ENCODE data around the gene TNFAIP1.

GRCh38 chr17:28384281-28385036 lies 48.9 kb downstream of the TNFAIP1 start:
- no peak for TF ChIP-seq POLR2A (IDR thresholded peaks at IDR 0.05; ENCODE audit: borderline replicate concordance, extremely low read depth, insufficient read depth, insufficient read length)
- no peak for TF ChIP-seq TCF7L2 (IDR thresholded peaks at IDR 0.05; ENCODE audit: borderline replicate concordance, extremely low read depth, insufficient read depth, insufficient read length)
- TF ChIP-seq REST (IDR thresholded peaks at IDR 0.05; ENCODE audit: low read depth), result no peak
- TF ChIP-seq CTCF (IDR thresholded peaks at IDR 0.05 in 2 of 3, conservative IDR thresholded peaks at IDR 0.05 in 1 of 3; ENCODE audit: borderline replicate concordance in 1 of 3, insufficient read depth in 1 of 3, low read depth in 2 of 3, low read length in 2 of 3), result no peak
- no peak for TF ChIP-seq CBX3 (IDR thresholded peaks at IDR 0.05; ENCODE audit: low read depth)

All from HCT116 (cell line).